Activated CD4-positive, alpha-beta T cell treated with anti-CD3 and anti-CD28 coated beads, Interleukin-2, amount 50 U/mL, for 48 hours (primary cell): Measurements from ENCODE around the gene C12orf75.
"Not testable (repeated sequence)": the region's sequence is repeated elsewhere in the genome, so short reads cannot be mapped to it uniquely, and the experiment has no call there.

Experiments
- DNase-seq, 2 experiments: peaks; one replicate each; pipeline ENCODE4 v3.0.0-alpha.2; 2020

The C12orf75 gene

DNA sequence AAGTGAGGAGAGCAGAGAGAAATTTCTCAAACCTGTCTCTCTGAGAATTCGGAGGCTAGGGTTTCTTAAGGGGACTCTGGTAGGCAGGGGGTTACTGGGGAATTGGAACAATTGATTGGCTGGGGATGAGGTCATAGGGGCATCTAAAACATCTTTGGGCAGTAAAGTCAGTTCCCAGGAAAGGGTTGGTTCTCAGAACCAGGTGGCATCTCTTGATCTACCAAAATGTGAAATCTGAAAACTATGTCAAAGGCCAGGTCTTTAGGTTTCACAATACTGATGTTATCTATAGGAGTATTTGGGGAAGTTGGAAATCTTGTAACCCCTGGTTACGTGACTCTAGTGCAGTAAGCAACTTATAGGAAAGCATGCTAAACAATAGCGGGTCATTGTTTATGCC lies 6.9 kb downstream of the C12orf75 start:
- DNase-seq = no peak

DNA sequence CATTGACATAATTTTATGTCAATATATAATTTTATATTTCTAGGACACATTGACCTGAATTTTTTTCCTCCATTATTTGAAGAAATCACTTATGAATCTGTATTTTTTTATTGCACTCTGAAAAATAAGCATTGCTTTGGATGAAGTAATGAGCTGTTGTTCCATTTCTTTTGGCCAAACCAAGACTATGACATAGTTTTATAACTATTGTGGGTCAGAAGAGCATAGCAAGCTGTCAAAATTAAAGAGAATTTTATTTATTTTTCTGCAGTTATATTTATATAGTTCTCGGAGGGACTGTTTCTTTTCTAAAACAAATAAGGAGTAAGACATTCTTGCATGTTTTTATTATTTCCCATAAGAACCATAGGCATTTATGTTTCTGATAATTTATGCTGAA lies 8.5 kb downstream of the C12orf75 start:
- DNase-seq = no peak

DNA sequence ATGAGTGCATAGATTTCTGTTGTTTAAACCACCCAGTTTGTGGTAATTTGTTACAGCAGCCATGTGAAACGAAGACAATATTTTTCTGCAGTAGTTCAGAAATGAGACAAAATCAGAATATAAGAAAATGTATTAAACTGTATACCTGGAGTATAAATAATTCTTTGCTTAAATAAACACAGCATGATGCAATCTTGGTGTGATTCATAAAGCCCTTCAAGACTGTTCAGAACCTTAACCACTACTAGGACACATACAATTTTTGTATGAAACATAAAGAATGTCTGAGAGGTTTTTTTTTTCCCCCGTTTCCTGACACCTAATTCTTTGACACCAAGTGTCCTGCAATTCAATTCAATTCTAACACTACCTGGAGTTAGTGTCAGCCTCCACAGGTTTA lies 10.5 kb downstream of the C12orf75 start:
- no peak for DNase-seq

DNA sequence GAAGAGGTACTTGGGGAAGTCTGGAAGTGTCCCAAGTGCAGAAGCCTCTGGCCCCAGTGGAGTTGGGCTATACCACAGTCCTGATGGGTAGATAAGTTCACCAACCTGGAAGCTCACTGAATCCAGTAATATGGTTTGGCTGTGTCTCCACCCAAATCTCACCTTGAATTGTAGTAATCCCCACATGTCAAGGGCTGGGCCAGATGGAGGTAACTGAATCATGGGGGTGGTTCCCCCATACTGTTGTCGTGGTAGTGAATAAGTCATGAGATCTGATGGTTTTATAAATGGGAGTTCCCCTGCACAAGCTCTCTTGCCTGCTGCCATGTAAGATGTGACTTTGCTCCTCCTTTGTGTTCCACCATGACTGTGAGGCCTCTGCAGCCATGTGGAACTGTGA lies 11.1 kb downstream of the C12orf75 start:
- not testable (repeated sequence) for DNase-seq

DNA sequence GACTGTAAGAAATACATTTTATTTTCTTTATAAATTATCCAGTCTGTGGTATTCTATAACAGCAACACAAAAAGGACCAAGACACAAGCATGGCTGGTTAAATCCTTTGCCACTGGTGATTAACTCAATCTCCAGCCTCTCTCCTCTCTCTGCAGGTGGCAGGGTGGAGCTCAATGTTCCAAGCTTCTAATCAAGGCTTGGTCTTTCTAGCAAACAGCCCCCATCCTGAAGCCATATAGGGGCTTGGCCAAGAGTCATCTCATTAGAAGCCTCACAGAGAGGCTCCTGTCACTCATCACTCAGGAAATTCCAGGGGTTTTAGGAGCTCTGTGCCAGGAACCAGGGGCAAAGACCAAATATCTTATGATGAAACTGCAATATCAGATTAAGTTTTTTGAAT lies 12.0 kb downstream of the C12orf75 start:
- DNase-seq = no peak

DNA sequence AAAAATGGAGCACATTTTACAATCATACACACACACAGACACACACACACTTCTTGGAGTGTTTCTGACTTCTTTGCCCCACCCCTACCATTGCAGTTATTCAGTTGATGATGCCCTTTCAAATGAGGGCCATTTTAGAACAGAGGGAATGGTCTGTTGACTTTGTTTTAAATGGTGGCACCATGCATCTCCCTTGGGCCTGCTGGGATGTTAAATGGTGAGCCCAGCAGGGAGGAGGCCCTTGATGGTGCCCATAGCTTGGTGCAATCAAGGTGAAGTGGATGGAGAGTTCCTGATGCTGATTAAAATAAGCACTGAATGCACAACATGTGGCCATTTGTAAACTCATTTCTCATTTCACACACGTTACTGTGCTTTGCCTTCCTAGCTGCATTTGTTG lies 13.3 kb downstream of the C12orf75 start:
- DNase-seq = no peak

DNA sequence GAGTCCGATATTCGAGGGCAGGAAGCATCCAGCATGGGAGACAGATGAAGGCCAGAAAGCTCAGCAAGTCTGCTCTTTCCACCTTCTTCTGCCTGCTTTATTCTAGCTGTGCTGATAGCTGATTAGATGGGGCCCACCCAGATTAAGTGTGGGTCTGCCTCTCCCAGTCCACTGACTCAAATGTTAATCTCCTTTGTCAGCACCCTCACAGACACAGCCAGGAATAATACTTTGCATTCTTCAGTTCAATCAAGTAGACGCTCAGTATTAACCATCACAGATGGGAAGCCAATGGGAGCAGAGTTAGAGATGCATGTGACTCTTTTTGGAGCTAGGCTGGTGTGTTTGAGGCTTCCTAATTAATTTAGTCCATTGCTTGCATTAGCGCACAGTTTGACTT lies 17.0 kb downstream of the C12orf75 start:
- DNase-seq = no peak

DNA sequence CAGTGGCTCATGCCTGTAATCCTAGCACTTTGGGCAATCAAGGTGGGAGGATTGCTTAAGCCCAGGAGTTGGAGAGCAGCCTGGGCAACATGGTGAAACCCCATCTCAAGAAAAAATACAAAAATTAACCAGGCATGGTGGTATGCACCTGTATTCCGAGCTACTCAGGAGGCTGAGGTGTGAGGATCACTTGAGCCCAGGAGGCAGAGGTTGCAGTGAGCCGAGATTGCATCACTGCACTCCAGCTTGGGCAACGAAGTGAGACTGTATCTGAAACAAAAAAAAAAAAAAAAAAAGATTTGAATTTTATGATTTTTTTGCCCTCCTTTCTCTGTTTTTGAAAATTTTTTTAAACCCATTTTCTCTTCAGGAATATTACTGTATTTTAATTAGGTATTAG lies 17.7 kb downstream of the C12orf75 start:
- DNase-seq = no peak

DNA sequence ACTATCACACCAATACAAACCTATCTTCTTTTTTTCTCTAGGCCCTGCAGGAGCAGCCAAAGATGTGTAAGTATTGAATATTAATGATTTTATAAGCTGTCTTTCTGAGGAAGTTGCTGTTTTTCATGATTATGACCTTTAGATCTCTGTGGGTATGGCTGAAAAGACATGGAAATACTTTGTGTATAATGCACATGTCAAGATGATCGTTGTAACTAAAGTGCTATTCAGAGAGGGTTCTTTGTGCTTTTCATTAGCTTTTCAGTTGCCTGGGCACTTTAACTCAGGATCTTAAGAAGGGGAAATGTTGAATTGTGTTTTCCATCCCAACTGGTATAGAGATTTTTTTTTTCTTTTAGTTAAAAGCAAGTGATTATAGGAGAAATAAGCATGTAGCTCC lies 18.1 kb downstream of the C12orf75 start:
- DNase-seq = no peak

DNA sequence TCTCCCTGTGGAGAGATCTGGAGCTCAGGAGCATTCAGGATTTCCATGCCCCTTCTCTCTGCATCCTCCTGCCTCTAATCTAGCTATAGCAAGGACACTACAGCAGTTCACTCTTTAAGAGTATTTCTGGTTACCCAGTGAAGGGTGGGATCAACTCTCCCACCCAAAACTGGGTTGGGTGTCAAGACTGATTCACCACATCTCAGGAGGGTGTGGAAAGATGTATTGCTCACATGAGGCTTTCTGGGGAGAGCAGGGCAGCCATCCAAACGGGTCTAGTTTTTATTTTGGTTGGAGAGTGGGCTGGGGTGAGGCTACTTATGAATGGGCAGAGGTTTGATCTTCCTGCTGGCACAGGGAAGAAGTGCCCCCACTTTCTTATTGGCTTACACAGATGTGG lies 18.6 kb downstream of the C12orf75 start:
- DNase-seq = no peak

DNA sequence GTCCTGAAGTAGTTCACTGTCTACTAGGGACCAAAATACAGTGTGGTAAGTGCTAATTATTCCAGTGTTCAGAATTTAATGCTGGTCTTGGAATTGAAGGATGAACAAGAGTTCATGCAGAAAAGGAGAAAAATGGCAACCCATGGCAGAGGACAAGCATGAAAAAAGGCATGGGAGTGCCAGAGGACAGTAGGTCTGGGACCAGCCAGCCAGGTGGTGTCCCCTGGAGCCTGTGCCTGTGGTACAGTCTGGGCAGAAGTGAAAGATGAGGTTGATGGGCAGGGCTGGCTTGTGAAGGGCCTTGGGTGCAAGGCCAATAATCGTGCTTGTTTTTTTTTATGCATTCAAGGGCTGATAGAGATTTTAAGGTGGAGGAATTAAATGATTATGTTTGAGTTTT lies 21.0 kb downstream of the C12orf75 start:
- no peak for DNase-seq

DNA sequence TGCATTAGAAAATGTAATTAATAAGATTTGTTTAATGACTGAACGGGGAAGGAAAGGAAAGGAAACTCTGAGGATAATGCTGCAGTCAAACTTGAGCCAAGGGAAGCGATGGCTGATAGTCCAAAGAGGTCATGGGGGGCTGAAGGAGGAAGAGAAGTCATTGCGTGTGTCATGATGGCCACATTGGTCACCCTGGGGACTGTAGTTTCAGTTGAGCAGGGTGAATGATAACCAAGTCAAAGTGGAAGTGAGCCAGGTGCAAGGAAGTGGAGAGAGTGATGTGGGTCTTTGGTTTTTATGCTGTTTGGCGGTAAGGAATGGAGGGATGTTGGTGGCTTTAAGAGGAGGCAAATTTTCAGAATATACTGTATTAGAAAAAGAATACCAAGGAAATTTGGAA lies 21.6 kb downstream of the C12orf75 start:
- DNase-seq = no peak

DNA sequence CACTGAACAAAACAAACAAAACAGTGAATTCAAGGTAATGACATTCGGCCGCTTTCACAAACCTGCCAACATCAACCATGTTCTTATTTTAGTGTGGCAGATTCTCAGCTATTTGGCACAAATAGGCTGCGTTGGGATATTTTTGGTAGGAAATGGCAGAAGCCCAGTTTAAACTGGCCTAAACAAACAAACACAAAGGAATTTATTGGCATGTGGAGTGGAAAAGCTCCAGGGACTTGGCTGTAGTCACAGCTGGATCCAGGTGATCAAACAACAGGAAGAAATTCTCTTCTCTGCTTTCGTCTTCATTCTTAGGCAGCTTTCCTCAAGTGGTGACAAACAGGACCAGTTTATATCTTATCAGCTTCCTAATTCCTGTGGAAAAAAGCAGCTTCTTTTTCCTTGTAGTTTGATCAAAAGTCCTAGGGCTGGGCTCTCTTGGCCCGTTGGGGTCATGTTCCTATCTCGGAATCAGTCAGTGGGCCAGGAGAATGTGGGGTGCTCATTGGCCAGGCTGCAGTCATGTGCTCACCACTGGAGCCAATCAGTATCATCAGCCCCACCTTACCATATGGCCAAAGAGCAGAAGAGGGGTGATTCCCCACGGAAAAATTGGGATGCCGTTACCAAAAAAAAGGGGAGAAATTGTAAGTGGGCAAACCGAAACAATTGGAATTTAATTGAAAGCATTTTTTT lies 22.6 kb downstream of the C12orf75 start:
- no peak for DNase-seq

DNA sequence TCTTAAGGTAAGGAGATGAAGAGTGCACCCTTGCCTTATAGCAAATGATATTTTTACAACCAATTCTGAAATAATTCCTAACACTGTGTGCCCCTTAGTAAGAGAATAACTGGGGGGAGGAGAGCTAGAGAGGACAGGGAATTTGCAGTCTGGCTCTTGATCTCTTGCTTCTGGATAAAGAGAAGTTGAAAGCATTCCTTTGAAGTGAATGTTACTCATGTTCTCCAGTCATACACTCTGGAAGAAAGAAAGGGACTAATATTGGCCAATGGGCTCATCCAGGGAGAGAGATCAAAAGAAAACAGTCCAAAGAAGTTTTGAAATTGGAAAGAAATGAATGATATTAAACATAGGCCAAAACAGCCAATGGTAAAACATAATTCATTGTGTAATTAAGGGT lies 25.3 kb downstream of the C12orf75 start:
- no peak for DNase-seq

DNA sequence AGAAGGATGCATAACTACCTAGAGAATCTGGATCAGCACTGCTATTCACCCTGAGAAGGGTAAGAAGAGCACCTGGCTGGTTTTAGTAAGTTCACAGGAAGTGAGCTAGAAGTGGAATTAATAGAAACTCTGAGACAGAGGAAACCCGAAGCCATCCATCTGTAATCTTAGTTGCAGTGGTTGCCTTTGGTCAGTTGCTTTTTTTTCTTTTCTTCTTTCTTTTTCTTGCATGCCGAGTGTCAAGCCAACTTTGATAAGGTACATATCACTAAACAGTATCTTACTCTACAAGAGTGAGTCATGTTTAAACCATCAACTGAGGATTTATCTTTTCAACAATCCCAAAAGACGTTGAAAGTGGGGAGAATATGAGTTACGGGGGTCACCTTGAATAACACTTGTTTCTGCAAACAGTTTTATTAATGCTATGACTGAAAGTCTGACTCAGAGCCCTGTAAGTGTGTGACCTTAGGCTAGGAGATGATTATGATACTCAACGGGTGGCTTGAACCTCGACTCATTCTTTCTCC lies 26.7 kb downstream of the C12orf75 start:
- DNase-seq = no peak

DNA sequence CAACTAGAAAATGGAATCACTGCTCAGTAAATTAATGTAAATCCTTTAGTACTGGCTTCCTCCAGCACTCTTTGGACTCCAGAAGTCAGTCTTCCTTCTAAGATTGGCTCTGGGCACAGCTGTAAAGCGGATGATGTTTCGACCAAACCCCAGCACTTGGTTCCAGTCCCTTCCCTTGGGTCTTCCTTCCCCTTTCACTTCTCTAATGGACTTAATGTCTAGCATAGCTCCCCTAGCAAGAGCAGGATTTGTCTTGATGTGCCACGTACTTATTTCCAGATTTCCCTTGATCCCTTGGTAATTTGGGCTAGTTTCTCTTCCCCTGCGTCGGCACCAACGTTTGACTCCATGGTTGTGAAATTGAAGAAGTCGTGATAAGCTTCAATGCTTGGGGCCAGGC lies 28.3 kb downstream of the C12orf75 start:
- DNase-seq = no peak

DNA sequence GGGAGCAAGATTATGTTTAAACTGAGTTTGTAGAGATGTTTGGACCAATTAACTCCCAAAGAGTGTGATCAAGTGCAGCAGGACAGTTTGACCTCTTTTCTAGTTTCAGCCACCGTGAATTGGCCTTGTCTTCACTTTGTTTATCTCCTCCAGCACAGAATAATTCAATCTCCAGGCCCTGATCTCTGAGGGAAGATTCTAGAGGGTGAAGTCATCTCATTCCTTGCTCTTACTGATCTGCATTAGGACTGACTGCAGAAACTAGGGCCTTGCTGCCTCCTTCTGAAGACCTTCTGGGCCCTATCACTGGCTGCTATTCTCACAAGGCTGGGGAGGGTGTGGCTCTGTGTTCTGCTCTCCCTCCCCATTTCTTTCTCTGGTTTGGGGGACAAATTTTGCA lies 29.4 kb downstream of the C12orf75 start:
- no peak for DNase-seq

DNA sequence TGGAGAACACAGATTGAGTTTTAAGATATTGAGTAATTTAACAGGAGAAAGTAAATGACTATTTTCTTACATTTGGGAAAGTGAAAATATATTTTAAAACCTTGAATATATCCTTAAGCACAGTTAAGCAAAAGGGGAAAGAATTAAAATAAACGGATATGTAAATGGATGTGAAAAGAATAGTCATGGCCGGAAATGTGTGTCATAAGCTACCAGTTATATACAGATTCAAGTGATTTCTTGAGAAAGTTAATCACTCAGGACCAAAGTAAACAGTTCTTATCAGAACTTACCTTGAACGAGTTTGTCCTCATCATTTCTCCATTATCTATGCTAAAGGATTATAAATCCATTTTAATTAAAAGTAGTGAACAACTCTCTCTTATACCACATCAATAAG lies 33.4 kb downstream of the C12orf75 start:
- no peak for DNase-seq

DNA sequence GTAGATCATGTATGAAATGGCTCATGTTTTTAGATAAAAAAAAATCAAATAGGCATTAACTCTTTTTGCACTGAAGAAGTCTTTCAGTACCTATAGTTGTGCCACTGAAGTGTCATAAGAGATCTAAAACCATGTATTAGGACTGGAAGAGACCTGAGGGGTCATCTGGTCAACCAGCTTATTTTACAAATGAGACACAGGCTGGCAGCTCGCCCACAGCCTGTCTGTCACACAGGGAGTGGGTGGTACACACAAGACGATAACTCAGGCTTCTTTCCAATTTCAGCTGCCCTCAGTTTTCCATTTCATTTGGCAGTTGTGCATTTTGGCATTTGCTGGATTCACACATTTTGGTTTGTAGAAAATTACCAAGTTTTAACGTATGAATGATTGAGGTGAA lies 34.7 kb downstream of the C12orf75 start:
- no peak for DNase-seq

DNA sequence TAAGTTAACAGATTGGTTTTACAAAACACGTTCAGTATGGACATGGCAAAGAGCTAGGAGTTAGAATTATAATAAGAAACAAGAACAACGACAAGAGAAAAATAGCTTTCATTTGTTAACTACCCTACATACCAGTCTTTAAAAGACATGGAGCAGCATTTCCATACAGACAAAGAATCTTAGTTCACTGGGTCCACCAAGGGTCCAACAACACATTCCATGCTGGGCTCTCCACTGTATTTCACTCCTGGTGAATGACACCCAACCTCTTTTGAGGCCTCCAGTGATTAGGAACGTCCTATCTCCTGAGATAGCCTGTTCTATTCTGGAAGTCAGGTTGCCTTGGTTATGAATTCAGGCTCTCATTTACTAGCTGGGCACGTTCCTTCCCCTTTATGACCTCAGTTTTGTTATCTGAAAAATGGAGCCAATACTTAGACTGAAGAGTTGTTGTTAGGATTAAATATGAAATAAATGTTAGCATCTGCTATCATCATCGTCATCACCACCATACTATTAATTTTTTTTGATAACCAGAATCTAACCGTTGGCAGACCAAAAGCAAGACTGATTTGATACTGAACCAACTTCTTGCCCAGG lies 37.7 kb downstream of the C12orf75 start:
- no peak for DNase-seq

DNA sequence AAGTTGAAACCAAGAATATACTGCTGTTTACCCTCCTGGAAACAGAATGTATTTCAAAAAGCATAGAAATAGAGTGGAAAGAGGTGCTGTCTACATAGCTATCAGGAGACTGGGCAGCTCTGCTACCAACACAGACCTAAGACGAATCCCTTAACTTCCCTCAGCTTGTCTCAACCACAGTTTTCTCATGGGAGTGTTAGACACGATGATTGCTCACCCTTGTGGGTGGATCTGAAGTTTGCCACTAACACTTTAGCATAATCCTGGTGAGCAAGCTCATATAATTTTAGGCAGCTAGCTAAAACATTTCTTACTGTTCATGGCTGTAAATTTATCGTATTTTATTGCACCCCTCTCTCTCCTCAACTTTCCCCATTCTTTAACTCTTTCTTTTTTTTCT lies 38.5 kb downstream of the C12orf75 start:
- no peak for DNase-seq

DNA sequence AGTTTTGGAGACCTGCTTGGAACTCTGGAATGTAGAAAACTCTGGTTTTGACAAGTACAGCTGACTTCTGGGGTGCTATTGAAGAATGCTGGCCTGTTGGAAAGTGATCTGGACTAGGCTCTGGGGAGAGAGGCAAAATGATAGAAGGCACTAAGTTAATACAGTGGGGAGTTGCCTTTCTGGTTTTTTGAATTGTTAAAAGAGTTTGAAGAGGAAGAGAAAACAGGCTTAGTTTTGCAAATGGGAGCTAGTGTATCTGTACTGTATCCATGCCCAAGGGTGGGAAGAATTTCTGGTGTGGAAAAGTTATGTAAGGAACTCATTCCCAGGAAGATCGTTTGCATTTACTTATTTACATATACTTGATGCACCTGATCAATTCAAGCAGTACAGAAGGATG lies 43.8 kb downstream of the C12orf75 start:
- no peak for DNase-seq

DNA sequence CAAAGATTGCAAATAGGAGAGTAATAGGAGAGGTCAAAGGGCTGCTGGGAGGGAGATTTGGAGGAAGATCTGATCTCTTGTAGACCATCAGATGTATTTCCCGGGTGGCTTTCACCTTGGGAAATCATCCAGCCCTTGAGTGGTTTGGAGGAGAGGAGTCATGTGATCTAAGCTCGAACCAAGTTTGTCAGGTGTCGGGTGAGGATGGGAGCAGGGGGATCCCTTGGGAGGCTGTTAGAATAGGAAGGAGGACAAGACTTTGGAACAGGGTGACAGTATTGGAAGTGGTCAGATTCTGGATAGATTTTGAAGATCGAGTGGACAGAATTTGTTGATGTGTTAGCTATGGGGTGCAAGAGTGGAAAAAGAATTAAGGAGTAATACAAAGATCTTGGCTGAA lies 46.6 kb downstream of the C12orf75 start:
- DNase-seq = no peak

DNA sequence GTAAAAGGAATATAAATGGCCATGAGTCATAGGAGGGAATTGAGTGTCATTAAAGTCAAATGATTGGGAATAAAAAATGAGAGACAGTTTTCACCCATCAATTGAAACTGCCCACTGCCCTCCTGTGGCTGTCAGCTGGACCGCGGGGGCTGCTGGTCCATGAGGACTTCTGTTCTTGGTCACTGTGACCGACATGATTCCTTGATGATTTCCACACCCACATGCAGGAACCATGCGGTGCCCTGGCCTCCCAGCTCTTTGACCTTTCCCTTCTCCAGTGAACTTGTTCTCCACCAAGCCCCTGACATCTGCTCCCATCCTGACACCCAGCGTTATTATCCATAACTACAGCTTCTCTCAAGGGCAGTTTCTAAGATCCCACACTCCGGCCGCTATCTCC lies 48.4 kb downstream of the C12orf75 start:
- DNase-seq = no peak
